GM13976 (cell line): Measurements from ENCODE around the gene SEZ6L2.

Experiments used
- DNase-seq: peaks from one replicate; pipeline ENCODE4 v3.0.0; 2012; ENCODE audit warnings: low spot score
- CTCF ChIP-seq: IDR thresholded peaks from 2 replicates; pipeline ENCODE4 v1.5.1; 2012; ENCODE audit warnings: borderline replicate concordance, mild to moderate bottlenecking; ENCODE audit not compliant: insufficient read depth; ENCODE audit errors: extremely low read depth, missing control alignments, control extremely low read depth
- in situ Hi-C: fragments of 300-500 bp; cut with MboI; formaldehyde crosslinking; loops from one replicate; pipeline ENCODE4 v1.12.0; 2022; ENCODE audit warnings: low sequenced_read_pairs, mixed read lengths, inconsistent platforms; ENCODE audit not compliant: unreplicated experiment

The SEZ6L2 gene

DNA sequence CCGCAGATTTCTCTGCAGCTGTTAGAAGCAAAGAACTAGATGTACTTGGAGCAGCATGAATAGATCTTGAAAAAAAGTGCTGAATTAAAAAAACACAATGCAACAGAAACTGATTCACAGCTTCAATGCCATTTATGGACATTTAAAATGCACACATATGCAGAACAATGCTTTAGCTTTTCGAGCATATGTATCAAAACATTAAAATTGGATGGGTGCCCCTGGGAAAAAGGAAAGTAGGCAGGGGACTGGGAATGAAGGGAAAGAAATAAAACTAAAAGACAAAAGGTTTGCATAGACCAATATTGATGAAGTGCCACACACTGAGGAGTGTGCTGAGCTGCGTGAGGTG is 21.7 kb upstream of the SEZ6L2 start:
- DNase-seq: no peak
- no peak for TF ChIP-seq CTCF
- in situ Hi-C loops: no loop called here

DNA sequence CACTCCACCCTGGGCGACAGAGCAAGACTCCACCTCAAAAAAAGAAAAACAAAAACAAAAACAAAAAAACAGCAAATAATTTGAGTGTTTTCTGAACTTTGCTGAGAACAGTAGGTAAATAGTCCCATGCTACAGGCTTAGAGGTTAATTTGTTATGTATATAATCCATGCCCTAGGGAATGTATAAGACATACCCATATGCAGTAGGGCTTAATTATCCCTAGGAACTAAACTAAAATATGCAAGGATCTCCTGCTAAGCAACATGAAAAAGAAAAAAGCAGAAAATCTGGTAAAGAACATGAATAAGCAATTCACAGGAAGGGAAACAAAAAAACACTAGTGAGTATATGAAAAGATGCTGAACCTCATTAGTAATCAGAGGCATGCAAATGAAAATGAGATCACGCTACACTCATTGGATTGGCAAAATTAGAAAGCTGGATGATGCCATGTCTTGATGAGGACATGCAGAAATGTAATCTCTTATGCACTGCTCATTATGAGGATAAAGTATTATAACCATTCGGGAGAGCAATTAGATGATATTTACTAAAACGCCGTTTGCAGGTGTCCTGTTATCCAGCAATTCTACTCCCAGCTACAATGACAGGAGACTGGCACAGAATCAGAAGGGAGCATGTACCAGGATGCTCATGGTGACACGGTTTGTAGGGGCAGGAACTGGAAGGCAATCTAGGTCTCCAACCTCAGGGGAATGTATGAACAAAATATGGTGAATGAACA is 21.1 kb upstream of the SEZ6L2 start:
- no peak for DNase-seq
- TF ChIP-seq CTCF: no peak
- in situ Hi-C loops: no loop called here

DNA sequence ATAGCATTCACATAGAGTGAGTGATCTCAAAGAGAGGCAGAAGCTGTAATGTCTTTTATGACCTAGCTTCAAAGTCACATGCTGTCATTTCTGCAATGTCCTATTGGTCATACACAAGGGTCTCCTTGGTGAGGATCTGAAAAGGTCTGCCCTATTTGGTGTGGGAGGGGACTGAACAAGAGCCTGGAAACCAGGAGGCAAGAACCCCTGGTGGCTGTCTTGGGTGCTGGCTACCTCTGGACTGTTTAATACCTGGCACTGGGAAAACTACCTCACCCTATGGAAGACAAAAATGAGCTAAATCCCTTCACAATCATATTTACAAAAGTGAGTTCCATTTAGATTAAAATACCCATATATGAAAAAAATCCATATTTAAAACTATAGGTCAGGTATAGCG is 17.6 kb upstream of the SEZ6L2 start:
- in situ Hi-C loops: loop anchor here (10.0 kb wide), 1 partner anchor 58 kb away; the partner anchor contains the start of gene TAOK2
- no peak for DNase-seq
- no peak for TF ChIP-seq CTCF

DNA sequence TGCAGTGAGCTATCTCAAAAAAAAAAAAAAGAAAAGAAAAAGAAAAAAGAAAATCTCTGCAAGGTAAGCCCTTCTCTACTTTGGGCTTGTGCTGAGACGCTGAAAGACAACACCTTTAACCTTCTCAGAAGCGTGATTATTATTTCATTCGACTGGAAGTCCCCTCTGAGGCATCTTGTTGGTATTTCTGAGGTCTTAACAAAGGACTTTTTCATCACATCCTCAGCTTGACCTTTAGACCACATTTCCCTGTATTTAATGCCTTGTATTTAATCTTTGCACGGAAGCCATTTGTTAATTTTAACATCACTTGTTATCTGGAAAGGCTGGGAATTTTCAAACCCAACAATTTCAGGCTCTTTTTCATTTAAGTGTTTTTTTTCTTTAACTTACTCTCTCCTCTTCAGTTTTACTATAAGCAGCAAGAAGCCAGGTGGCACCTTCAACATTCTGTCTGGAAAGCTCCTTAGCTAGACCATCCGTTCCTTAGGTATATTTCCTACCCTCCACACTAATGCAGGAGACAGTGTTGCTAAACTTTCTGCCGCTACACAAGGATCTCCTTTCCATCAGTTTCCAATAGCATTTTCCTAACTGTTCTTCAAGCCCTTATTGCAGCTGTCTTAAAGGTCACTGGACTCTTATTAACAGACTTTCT is 16.4 kb upstream of the SEZ6L2 start:
- no peak for TF ChIP-seq CTCF
- no peak for DNase-seq
- in situ Hi-C loops: loop anchor here (10.0 kb wide), 1 partner anchor 59 kb away; the partner anchor contains the start of gene TAOK2

DNA sequence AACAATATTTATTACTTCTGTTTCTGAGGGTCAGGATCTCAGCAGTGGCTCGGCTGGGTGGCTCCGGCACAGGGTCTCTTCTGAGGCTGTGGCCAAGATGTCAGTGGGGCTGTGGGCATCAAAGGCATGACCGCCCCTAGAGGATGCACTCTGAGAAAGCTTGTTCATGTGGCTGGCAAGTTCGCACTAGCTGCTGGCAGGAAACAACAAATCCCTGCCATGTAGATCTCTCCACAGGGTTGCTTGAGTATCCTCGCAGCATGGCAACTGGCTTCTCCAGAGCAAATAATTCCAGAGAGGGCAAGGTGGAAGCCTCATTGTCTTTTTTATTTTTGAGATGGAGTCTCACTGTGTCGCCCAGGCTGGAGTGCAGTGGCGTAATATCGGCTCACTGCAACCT is 14.2 kb upstream of the SEZ6L2 start:
- in situ Hi-C loops: loop anchor here (10.0 kb wide), 1 partner anchor 61 kb away; the partner anchor contains the start of gene TAOK2
- no peak for TF ChIP-seq CTCF
- no peak for DNase-seq

DNA sequence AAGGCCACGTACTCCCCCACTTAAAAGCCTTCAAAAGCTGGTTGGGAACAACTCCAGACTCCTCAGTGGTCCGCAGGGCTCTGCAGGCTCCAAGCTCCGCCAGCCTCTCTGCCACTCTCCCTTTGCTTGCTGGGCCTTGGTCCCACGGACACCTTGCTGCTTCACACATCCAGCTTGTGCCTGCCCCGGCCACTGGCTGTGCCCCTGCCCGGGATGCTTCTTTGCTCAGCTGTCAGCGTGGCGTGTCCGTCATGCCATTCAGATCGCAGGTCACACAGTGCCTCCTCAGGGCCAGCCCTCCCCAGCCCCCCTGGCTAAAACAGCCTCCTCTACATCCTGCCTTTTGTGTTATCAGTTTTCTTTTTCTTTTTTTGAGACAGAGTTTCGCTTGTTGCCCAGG is 12.7 kb upstream of the SEZ6L2 start:
- in situ Hi-C loops: loop anchor here (10.0 kb wide), 1 partner anchor 63 kb away; the partner anchor contains the start of gene TAOK2
- no peak for TF ChIP-seq CTCF

More for the DNA sequence above, 12.7 kb upstream of the SEZ6L2 start:
- DNase-seq: no peak
